IMR-90 (cell line): ENCODE measurements around the gene DNAJB4. TPM values are rescaled to one million over a fixed set of nuclear protein-coding genes. Genes with fewer than 3 reads are reported as not detected.

Experiments
- ATAC-seq: fragments of 200-7000 bp; cut with Tn5 transposase; 2 replicates; pipeline ENCODE4 v1.9.1; 2020; ENCODE audit warnings: low read depth, mild to moderate bottlenecking, moderate library complexity
- Bru-seq: library from RNA; stranded (reverse); fragments of 400-500 nt; gene quantifications from one replicate; lab custom pipeline; 2021; lab: Mats Ljungman, UMichigan
- BruChase-seq, 2 experiments: library from RNA; stranded (reverse); fragments of 400-500 nt; gene quantifications; one replicate each; lab custom pipeline; 2021; lab: Mats Ljungman, UMichigan
- BruUV-seq: library from RNA; stranded (reverse); fragments of 400-500 nt; replicated peaks from 2 replicates; lab custom pipeline; 2021; lab: Mats Ljungman, UMichigan
- CTCF ChIA-PET: fragments of 300-600 bp; formaldehyde crosslinking; extraction: SDS; loops from one replicate; lab custom pipeline; 2021; ENCODE audit warnings: antibody characterized with exemption; lab: Yijun Ruan, JAX
- POLR2A ChIA-PET: fragments of 300-600 bp; sonication (Branson Sonifier 250); formaldehyde crosslinking; loops from one replicate; lab custom pipeline; 2022; ENCODE audit warnings: antibody characterized with exemption; ENCODE audit not compliant: unreplicated experiment; lab: Charles Lee
- DNase-seq: peaks from one replicate; pipeline ENCODE4 v3.0.0; 2013
- H2AFZ ChIP-seq: replicated peaks from 2 replicates; pipeline ENCODE3; 2013; ENCODE audit warnings: low read length, mild to moderate bottlenecking; ENCODE audit not compliant: poor library complexity
- H2AK5ac ChIP-seq: 2 replicates; pipeline ENCODE4 v1.6.1; 2013; ENCODE audit warnings: low read depth, low read length, inconsistent platforms
- H2AK9ac ChIP-seq: replicated peaks from 2 replicates; pipeline ENCODE3; 2013; ENCODE audit warnings: mild to moderate bottlenecking, low read depth, low read length, moderate library complexity; ENCODE audit not compliant: poor library complexity
- H2BK120ac ChIP-seq: 2 replicates; pipeline ENCODE4 v1.6.1; 2013; ENCODE audit warnings: low read depth, low read length, inconsistent platforms
- H2BK15ac ChIP-seq: 3 replicates; pipeline ENCODE4 v1.6.1; 2013; ENCODE audit warnings: low read depth, low read length, inconsistent platforms
- H2BK20ac ChIP-seq: 2 replicates; pipeline ENCODE4 v1.6.1; 2013; ENCODE audit warnings: low read depth, mild to moderate bottlenecking, inconsistent platforms, low read length, moderate library complexity
- H2BK5ac ChIP-seq: 2 replicates; pipeline ENCODE4 v1.6.1; 2013; ENCODE audit warnings: mild to moderate bottlenecking, low read depth, low read length, inconsistent platforms; ENCODE audit not compliant: poor library complexity, severe bottlenecking
- H3K14ac ChIP-seq: replicated peaks from 2 replicates; pipeline ENCODE4 v1.6.1; 2013; ENCODE audit warnings: low read depth, low read length, inconsistent platforms
- H3K18ac ChIP-seq: 2 replicates; pipeline ENCODE4 v1.6.1; 2013; ENCODE audit warnings: low read depth, low read length, control low read depth
- H3K23ac ChIP-seq: 2 replicates; pipeline ENCODE4 v1.6.1; 2013; ENCODE audit warnings: low read depth, low read length, inconsistent platforms
- H3K27ac ChIP-seq: 2 replicates; pipeline ENCODE4 v1.5.1; 2013; ENCODE audit warnings: mild to moderate bottlenecking, control low read depth, low read length; ENCODE audit not compliant: insufficient read depth
- H3K27me3 ChIP-seq: 2 replicates; pipeline ENCODE4 v1.6.1; 2013; ENCODE audit warnings: low read length; ENCODE audit not compliant: control insufficient read depth, insufficient read depth
- H3K36me3 ChIP-seq: 2 replicates; pipeline ENCODE4 v1.6.1; 2013; ENCODE audit warnings: low read length, mixed read lengths; ENCODE audit not compliant: control insufficient read depth, insufficient read depth
- H3K4ac ChIP-seq: 2 replicates; pipeline ENCODE4 v1.6.1; 2013; ENCODE audit warnings: low read depth, low read length, inconsistent platforms
- H3K4me1 ChIP-seq: 2 replicates; pipeline ENCODE4 v1.6.1; 2013; ENCODE audit warnings: low read length, mixed read lengths; ENCODE audit not compliant: control insufficient read depth, insufficient read depth
- H3K4me2 ChIP-seq: 2 replicates; pipeline ENCODE4 v1.6.1; 2013; ENCODE audit warnings: low read depth, mild to moderate bottlenecking, control low read depth, low read length, moderate library complexity
- H3K4me3 ChIP-seq: 2 replicates; pipeline ENCODE4 v1.5.1; 2013; ENCODE audit warnings: low read depth, mild to moderate bottlenecking, control low read depth, low read length, moderate library complexity; ENCODE audit not compliant: insufficient read depth
- H3K56ac ChIP-seq: 2 replicates; pipeline ENCODE4 v1.6.1; 2013; ENCODE audit warnings: low read length, inconsistent platforms; ENCODE audit not compliant: insufficient read depth; ENCODE audit errors: extremely low read depth
- H3K79me1 ChIP-seq, 2 experiments: 2 replicates each; pipeline ENCODE4 v1.6.1; 2013; ENCODE audit warnings: low read length in 2 of 2, inconsistent platforms in 1 of 2, low read depth in 1 of 2
- H3K9ac ChIP-seq: 2 replicates; pipeline ENCODE4 v1.6.1; 2013; ENCODE audit warnings: low read depth, low read length, control low read depth
- H3K9me1 ChIP-seq: 2 replicates; pipeline ENCODE4 v1.6.1; 2013; ENCODE audit warnings: low read length, inconsistent platforms; ENCODE audit not compliant: insufficient read depth
- H3K9me3 ChIP-seq: 2 replicates; pipeline ENCODE4 v1.6.1; 2013; ENCODE audit warnings: low read length; ENCODE audit not compliant: control insufficient read depth, insufficient read depth
- H4K20me1 ChIP-seq: 2 replicates; pipeline ENCODE4 v1.6.1; 2013; ENCODE audit warnings: low read length, inconsistent platforms; ENCODE audit not compliant: insufficient read depth
- H4K5ac ChIP-seq: 2 replicates; pipeline ENCODE4 v1.6.1; 2013; ENCODE audit warnings: mild to moderate bottlenecking, low read depth, low read length, control low read depth
- H4K8ac ChIP-seq, 2 experiments: 2 replicates each; pipeline ENCODE4 v1.6.1; 2013; ENCODE audit warnings: low read depth in 2 of 2, low read length in 2 of 2, control low read depth in 1 of 2, inconsistent platforms in 1 of 2
- H4K91ac ChIP-seq: 2 replicates; pipeline ENCODE4 v1.6.1; 2013; ENCODE audit warnings: low read depth, low read length, inconsistent platforms; ENCODE audit not compliant: insufficient read depth
- BHLHE40 ChIP-seq: fragments of 150-350 bp; IDR thresholded peaks from 2 replicates; pipeline ENCODE4 v1.6.1; 2016; ENCODE audit warnings: mild to moderate bottlenecking, low read depth, low read length
- CHD1 ChIP-seq: IDR thresholded peaks from 2 replicates; pipeline ENCODE4 v1.6.1; 2012; ENCODE audit warnings: low read depth, low read length, improper control_type of control experiment
- CTCF ChIP-seq: conservative IDR thresholded peaks from 2 replicates; pipeline ENCODE4 v1.5.1; 2012; ENCODE audit warnings: mild to moderate bottlenecking, low read depth, low read length, improper control_type of control experiment
- ELK1 ChIP-seq: fragments of 150-350 bp; IDR thresholded peaks from 2 replicates; pipeline ENCODE4 v1.6.1; 2016; ENCODE audit warnings: low read depth, mild to moderate bottlenecking, low read length, moderate library complexity, borderline replicate concordance
- FOS ChIP-seq: fragments of 150-350 bp; IDR thresholded peaks from 2 replicates; pipeline ENCODE4 v1.6.1; 2016; ENCODE audit warnings: low read depth, low read length
- MXI1 ChIP-seq: IDR thresholded peaks from 2 replicates; pipeline ENCODE4 v1.6.1; 2012; ENCODE audit warnings: low read depth, mild to moderate bottlenecking, low read length, moderate library complexity, borderline replicate concordance
- RCOR1 ChIP-seq: IDR thresholded peaks from 2 replicates; pipeline ENCODE4 v1.6.1; 2012; ENCODE audit warnings: mild to moderate bottlenecking, low read length, improper control_type of control experiment; ENCODE audit not compliant: insufficient replicate concordance
- RFX5 ChIP-seq: IDR thresholded peaks from 2 replicates; pipeline ENCODE4 v1.8.0; 2012; ENCODE audit warnings: low read depth, mild to moderate bottlenecking, low read length, moderate library complexity
- USF2 ChIP-seq: fragments of 150-350 bp; IDR thresholded peaks from 2 replicates; pipeline ENCODE4 v1.6.1; 2017; ENCODE audit warnings: mild to moderate bottlenecking, antibody characterized with exemption, low read length, low read depth
- WGBS, 2 experiments: methylation state at CpG; one replicate each; pipeline versions ENCODE4 v1.1.5 to v1.1.7; 2013; ENCODE audit warnings: missing lambda C conversion rate in 2 of 2; ENCODE audit not compliant: insufficient read length in 1 of 2; ENCODE audit errors: extremely low coverage in 2 of 2; 5-methylcytosine and 5-hydroxymethylcytosine counted together
- dilution Hi-C: fragments of 300-500 bp; cut with HindIII; formaldehyde crosslinking; loops from one replicate; pipeline ENCODE4 v1.14.3; 2018; ENCODE audit warnings: low sequenced_read_pairs; ENCODE audit not compliant: unreplicated experiment
- in situ Hi-C: fragments of 300-500 bp; cut with MboI; formaldehyde crosslinking; loops from 3 replicates; pipeline ENCODE4 v1.14.3; 2019; ENCODE audit warnings: low sequenced_read_pairs, inconsistent platforms, mixed read lengths
- intact Hi-C: fragments of 100-400 bp; cut with micrococcal nuclease; formaldehyde crosslinking; loops from 2 replicates; pipeline ENCODE4 v1.10.0; 2022
- long read RNA-seq: library from polyadenylated mRNA; unstranded; transcript quantifications from one replicate; pipeline ENCODE4 v2.0.0, GENCODE V29; 2021; ENCODE audit not compliant: unreplicated experiment
- polyA plus RNA-seq, 3 experiments: library from polyadenylated mRNA; depleted of rRNA; stranded (reverse); fragments of >200 nt; gene quantifications; 2 replicates each; pipeline ENCODE4 v1.2.3, GENCODE V29; 2012; ENCODE audit warnings: low replicate concordance in 1 of 3
- total RNA-seq: library from RNA; depleted of rRNA; stranded (reverse); fragments of >200 nt; gene quantifications from 2 replicates; pipeline ENCODE4 v1.2.3, GENCODE V29; 2012; rRNA removed

The DNAJB4 gene
- total RNA-seq (30.6 and 76.1 TPM in 2 replicates), polyA plus RNA-seq (2012; rRNA removed) (24.1 and 31.0 TPM in 2 replicates), Bru-seq, nascent RNA (percentile 98 among the genes with signal in this experiment), BruChase-seq, experiment 1, labeled RNA remaining after a 6-hour chase (percentile 91 among the genes with signal in this experiment), BruChase-seq, experiment 2, labeled RNA remaining after a 2-hour chase (percentile 98 among the genes with signal in this experiment)
- 4.0 and 4.1 TPM in 2 replicates for polyA plus RNA-seq (2012; cell fraction: cytosol; rRNA removed)
- 3.2 and 15.4 TPM in 2 replicates for polyA plus RNA-seq (2012; cell fraction: nucleus; rRNA removed; ENCODE audit: low replicate concordance)
- long read RNA-seq, transcript DNAJB4-206 (3 exons, 949 nt): minor isoform, 5 of 86 reads
- long read RNA-seq, transcript DNAJB4-201 (3 exons, 2,988 nt): major isoform, 72 of 86 reads
- long read RNA-seq, partial matches to known transcripts: 3 of 86 reads
- long read RNA-seq, other reads (novel, unspliced or antisense): 6 of 86 reads

GRCh38 chr1:78004719-78005447 is at the start of gene DNAJB4:
TSS of gene DNAJB4 (plus strand) at chr1:78004939. CDS start at chr1:78005111, 172 bp downstream.
- peak within 1 kb of the TSS; percentile 46; the same call in 1 of the 2 replicates for H3K4ac ChIP-seq
- H4K8ac ChIP-seq: peak within 1 kb of the TSS in 1 of 2 experiments; percentile 64; a peak in 1 of 4 replicates
- CTCF ChIA-PET: interaction anchor here (0.6 to 2.7 kb wide), 5 partner anchors 10 to 1014 kb away, joined by 3 to 7 read pairs (median 3); no protein-coding TSS in a partner anchor
- 0% methylated on average over 5 of the region's 12 CpGs; no CpG with 5 or more reads in 1 of the 2 experiments for WGBS, 2 experiments
- DNase-seq (peak; percentile 99), ATAC-seq (peak; percentile 93)
- peak within 1 kb of the TSS; percentile 19; the same call in 1 of the 2 replicates for H4K5ac ChIP-seq
- H4K20me1 ChIP-seq: peaks cover 3% of the 10 kb centered on the region; the same call in 1 of the 2 replicates
- H3K36me3 ChIP-seq: no peaks in the 10 kb centered on the region
- H2AFZ ChIP-seq: no peak within 1 kb of the TSS
- H2AK5ac ChIP-seq: no peak within 1 kb of the TSS
- H3K56ac ChIP-seq: peak within 1 kb of the TSS; percentile 73
- peaks cover 0 to 20% of the 10 kb centered on the region in 2 experiments; a peak in 2 of 4 replicates for H3K79me1 ChIP-seq
- peaks cover 4% of the 10 kb centered on the region for H3K4me1 ChIP-seq
- peak within 1 kb of the TSS; percentile 5; the same call in 1 of the 2 replicates for H3K14ac ChIP-seq
- no peak within 1 kb of the TSS; the same call in 1 of the 2 replicates for H2BK20ac ChIP-seq
- peak within 1 kb of the TSS; percentile 29; the same call in 1 of the 2 replicates for H2BK120ac ChIP-seq
- H3K9ac ChIP-seq: peak within 1 kb of the TSS; percentile 90
- dilution Hi-C loops (no loop called here), intact Hi-C loops (loop anchor here (1.0 kb wide), 3 partner anchors 26 to 109 kb away; partner anchors contain the start of gene FUBP1), in situ Hi-C loops (no loop called here)
- peak within 1 kb of the TSS; percentile 91 for H3K18ac ChIP-seq
- H3K23ac ChIP-seq: peak within 1 kb of the TSS; percentile 47; the same call in 1 of the 2 replicates
- H3K9me3 ChIP-seq: no peaks in the 10 kb centered on the region
- no peak within 1 kb of the TSS for H2BK15ac ChIP-seq
- peak within 1 kb of the TSS; percentile 98 for H3K4me2 ChIP-seq
- H3K27ac ChIP-seq: peak within 1 kb of the TSS; percentile 85
- TSS peak; percentile 72 for BruUV-seq
- peak within 1 kb of the TSS; percentile 100 for H2BK5ac ChIP-seq
- peak within 1 kb of the TSS; percentile 80 for H3K4me3 ChIP-seq
- H2AK9ac ChIP-seq: no peak within 1 kb of the TSS
- H4K91ac ChIP-seq: peak within 1 kb of the TSS; percentile 16; the same call in 1 of the 2 replicates
- no peaks in the 10 kb centered on the region for H3K27me3 ChIP-seq
- POLR2A ChIA-PET: interaction anchor here (0.5 to 2.1 kb wide), 7 partner anchors 19 to 342 kb away, joined by 3 to 9 read pairs (median 3); partner anchors contain the start of gene FUBP1
- H3K9me1 ChIP-seq: no peaks in the 10 kb centered on the region
- TF ChIP-seq CTCF (no peak), FOS (no peak), MXI1 (0 out of 2 replicates have a peak, but pooled peaks have one; percentile 35), RCOR1 (no peak), ELK1 (no peak), USF2 (no peak), RFX5 (no peak), CHD1 (0 out of 2 replicates have a peak, but pooled peaks have one; percentile 86), BHLHE40 (no peak)
